WTC11 (cell line): Measurements from ENCODE around the gene PTBP2. TPM values are rescaled to one million over a fixed set of nuclear protein-coding genes. Genes with fewer than 3 reads are reported as not detected.

Source experiments
- ATAC-seq: fragments of 200-7000 bp; cut with Tn5 transposase; 2 replicates; pipeline ENCODE4 v1.10.0; 2021; ENCODE audit warnings: mild to moderate bottlenecking, moderate library complexity
- CTCF ChIA-PET: fragments of 300-600 bp; sonication (Branson Sonifier 250); formaldehyde crosslinking; loops from one replicate; lab custom pipeline; 2021; ENCODE audit warnings: antibody characterized with exemption; lab: Charles Lee
- POLR2A ChIA-PET: fragments of 350-600 bp; sonication (Branson Sonifier 250); formaldehyde crosslinking; loops from one replicate; lab custom pipeline; 2021; ENCODE audit warnings: antibody characterized with exemption; lab: Charles Lee
- DNase-seq: peaks from one replicate; pipeline ENCODE4 v3.0.0; 2021; ENCODE audit warnings: low spot score
- H3K27ac Mint-ChIP-seq: 2 replicates; pipeline ENCODE4 v1.8.0; 2021; ENCODE audit warnings: mixed read lengths
- H3K27me3 Mint-ChIP-seq: 2 replicates; pipeline ENCODE4 v1.8.0; 2021; ENCODE audit warnings: low read depth, mild to moderate bottlenecking, moderate library complexity, mixed read lengths
- H3K36me3 Mint-ChIP-seq: 2 replicates; pipeline ENCODE4 v1.8.0; 2021; ENCODE audit warnings: mixed read lengths
- H3K4me1 Mint-ChIP-seq: 2 replicates; pipeline ENCODE4 v1.8.0; 2022; ENCODE audit warnings: mixed read lengths
- H3K4me3 Mint-ChIP-seq: 2 replicates; pipeline ENCODE4 v1.8.0; 2021; ENCODE audit warnings: mild to moderate bottlenecking, moderate library complexity, mixed read lengths
- H3K9me3 Mint-ChIP-seq: 2 replicates; pipeline ENCODE4 v1.8.0; 2021; ENCODE audit warnings: mixed read lengths
- CDX4 ChIP-seq: fragments of 250-450 bp; sonication (Bioruptor Pico); IDR thresholded peaks from 2 replicates; pipeline ENCODE4 v1.9.0; 2021; ENCODE audit warnings: moderate library complexity, mild to moderate bottlenecking, inconsistent platforms, borderline replicate concordance
- CREB1 ChIP-seq: sonication (generic); formaldehyde crosslinking; IDR thresholded peaks from 2 replicates; pipeline ENCODE4 v1.8.0; 2023; ENCODE audit warnings: mild to moderate bottlenecking, missing genetic modification reagents
- ELF4 ChIP-seq: sonication (generic); formaldehyde crosslinking; IDR thresholded peaks from 2 replicates; pipeline ENCODE4 v1.8.1; 2022; ENCODE audit warnings: low read depth, mild to moderate bottlenecking, moderate library complexity, missing genetic modification reagents
- GABPB1 ChIP-seq: sonication (generic); formaldehyde crosslinking; IDR thresholded peaks from 2 replicates; pipeline ENCODE4 v1.8.1; 2023; ENCODE audit warnings: mild to moderate bottlenecking, missing genetic modification reagents
- IRF1 ChIP-seq: sonication (generic); formaldehyde crosslinking; IDR thresholded peaks from 2 replicates; pipeline ENCODE4 v1.8.0; 2023; ENCODE audit warnings: missing genetic modification reagents
- NR1H2 ChIP-seq: sonication (generic); formaldehyde crosslinking; IDR thresholded peaks from 2 replicates; pipeline ENCODE4 v1.9.0; 2021; ENCODE audit warnings: mild to moderate bottlenecking, moderate library complexity, missing genetic modification reagents
- TP53 ChIP-seq: sonication (generic); formaldehyde crosslinking; IDR thresholded peaks from 2 replicates; pipeline ENCODE4 v1.8.1; 2023; ENCODE audit warnings: mild to moderate bottlenecking, missing genetic modification reagents
- USF2 ChIP-seq: sonication (generic); formaldehyde crosslinking; IDR thresholded peaks from 2 replicates; pipeline ENCODE4 v1.8.1; 2023; ENCODE audit warnings: mild to moderate bottlenecking, missing genetic modification reagents, moderate library complexity
- ZMAT4 ChIP-seq: fragments of 250-450 bp; sonication (Bioruptor Pico); IDR thresholded peaks from 2 replicates; pipeline ENCODE4 v1.9.0; 2021; ENCODE audit warnings: mild to moderate bottlenecking
- ZNF121 ChIP-seq: sonication (generic); formaldehyde crosslinking; IDR thresholded peaks from 2 replicates; pipeline ENCODE4 v1.8.0; 2023; ENCODE audit warnings: missing genetic modification reagents
- ZNF416 ChIP-seq: fragments of 250-450 bp; sonication (Bioruptor Pico); IDR thresholded peaks from 2 replicates; pipeline ENCODE4 v1.9.0; 2021; ENCODE audit warnings: mild to moderate bottlenecking, inconsistent platforms
- ZNF423 ChIP-seq: fragments of 250-450 bp; sonication (Bioruptor Pico); IDR thresholded peaks from 2 replicates; pipeline ENCODE4 v2.1.2; 2022; ENCODE audit warnings: mild to moderate bottlenecking, moderate library complexity
- ZNF425 ChIP-seq: fragments of 250-450 bp; sonication (Bioruptor Pico); conservative IDR thresholded peaks from 2 replicates; pipeline ENCODE4 v1.9.0; 2021; ENCODE audit warnings: mild to moderate bottlenecking
- ZNF512 ChIP-seq: sonication (generic); formaldehyde crosslinking; IDR thresholded peaks from 2 replicates; pipeline ENCODE4 v1.8.1; 2022; ENCODE audit warnings: missing genetic modification reagents, borderline replicate concordance
- ZSCAN18 ChIP-seq: fragments of 250-450 bp; sonication (Bioruptor Pico); IDR thresholded peaks from 2 replicates; pipeline ENCODE4 v2.1.2; 2022; ENCODE audit warnings: mild to moderate bottlenecking, moderate library complexity
- total RNA-seq: library from RNA; stranded (reverse); gene quantifications from 3 replicates; pipeline ENCODE4 v1.2.3, GENCODE V29; 2021
- TF ChIP-seq, protein P1 (sequence below): fragments of 200-600 bp; IDR thresholded peaks from 2 replicates; pipeline ENCODE4 v1.8.0; 2022; ENCODE audit warnings: antibody characterized with exemption
- TF ChIP-seq, protein P2 (sequence below): sonication (generic); formaldehyde crosslinking; IDR thresholded peaks from 2 replicates; pipeline ENCODE4 v1.8.0; 2022; ENCODE audit warnings: mild to moderate bottlenecking, missing genetic modification reagents

PTBP2 gene
- total RNA-seq, 1 experiment from 2014 or later, result 50.0 TPM

GRCh38 chr1:96707023-96707422 is 14.6 kb upstream of the PTBP2 start (continued):
- no peak for TF ChIP-seq GABPB1 (CRISPR knock-in tag)

DNA sequence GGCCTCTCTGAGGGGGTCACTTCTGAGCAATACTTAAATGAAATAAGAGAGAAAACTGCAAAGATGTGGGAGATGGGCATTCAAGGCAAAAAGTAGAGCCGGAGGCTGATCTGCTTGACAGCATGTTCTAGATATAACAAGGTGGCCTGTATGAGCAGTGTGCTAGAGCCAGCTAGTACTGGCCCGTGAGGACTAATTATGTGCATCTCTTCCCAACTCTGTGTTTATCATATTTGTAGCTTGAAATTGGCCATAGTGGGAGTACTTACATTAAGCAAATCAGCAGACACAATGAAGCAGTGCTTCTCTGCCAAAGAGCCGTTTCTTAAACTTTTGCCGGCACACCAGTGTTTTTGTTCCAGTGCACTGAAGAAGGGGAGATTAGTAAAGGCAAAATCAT is 13.1 kb upstream of the PTBP2 start:
- ChIA-PET CTCF (no interaction called here), POLR2A (no interaction called here)
- DNase-seq (no peak), ATAC-seq (no peak)
- no peak overlapping the region for H3K4me3 Mint-ChIP-seq
- H3K36me3 Mint-ChIP-seq, result no peaks in the 10 kb centered on the region
- H3K27ac Mint-ChIP-seq, result no peak overlapping the region
- TF ChIP-seq TP53 (no peak), ZSCAN18 (CRISPR knock-in tag) (no peak), ZNF121 (CRISPR knock-in tag) (no peak), CREB1 (CRISPR knock-in tag) (no peak), ELF4 (CRISPR knock-in tag) (no peak), CDX4 (CRISPR knock-in tag) (no peak), IRF1 (CRISPR knock-in tag) (no peak), ZNF423 (CRISPR knock-in tag) (no peak), ZMAT4 (CRISPR knock-in tag) (no peak), ZNF416 (CRISPR knock-in tag) (no peak), ZNF512 (no peak)
- TF ChIP-seq, protein P1, sequence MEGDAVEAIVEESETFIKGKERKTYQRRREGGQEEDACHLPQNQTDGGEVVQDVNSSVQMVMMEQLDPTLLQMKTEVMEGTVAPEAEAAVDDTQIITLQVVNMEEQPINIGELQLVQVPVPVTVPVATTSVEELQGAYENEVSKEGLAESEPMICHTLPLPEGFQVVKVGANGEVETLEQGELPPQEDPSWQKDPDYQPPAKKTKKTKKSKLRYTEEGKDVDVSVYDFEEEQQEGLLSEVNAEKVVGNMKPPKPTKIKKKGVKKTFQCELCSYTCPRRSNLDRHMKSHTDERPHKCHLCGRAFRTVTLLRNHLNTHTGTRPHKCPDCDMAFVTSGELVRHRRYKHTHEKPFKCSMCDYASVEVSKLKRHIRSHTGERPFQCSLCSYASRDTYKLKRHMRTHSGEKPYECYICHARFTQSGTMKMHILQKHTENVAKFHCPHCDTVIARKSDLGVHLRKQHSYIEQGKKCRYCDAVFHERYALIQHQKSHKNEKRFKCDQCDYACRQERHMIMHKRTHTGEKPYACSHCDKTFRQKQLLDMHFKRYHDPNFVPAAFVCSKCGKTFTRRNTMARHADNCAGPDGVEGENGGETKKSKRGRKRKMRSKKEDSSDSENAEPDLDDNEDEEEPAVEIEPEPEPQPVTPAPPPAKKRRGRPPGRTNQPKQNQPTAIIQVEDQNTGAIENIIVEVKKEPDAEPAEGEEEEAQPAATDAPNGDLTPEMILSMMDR, result no peak
- H3K9me3 Mint-ChIP-seq, result peaks cover 2% of the 10 kb centered on the region
- H3K4me1 Mint-ChIP-seq, result no peaks in the 10 kb centered on the region
- peaks cover 2% of the 10 kb centered on the region; the same call in 1 of the 2 replicates for H3K27me3 Mint-ChIP-seq

GRCh38 chr1:96710708-96711477 is 10.7 kb upstream of the PTBP2 start:
- DNase-seq, result no peak
- Mint-ChIP-seq H3K9me3 (peaks cover 6% of the 10 kb centered on the region), H3K27me3 (peaks cover 2% of the 10 kb centered on the region; the same call in 1 of the 2 replicates), H3K4me3 (no peak overlapping the region), H3K4me1 (peaks cover 14% of the 10 kb centered on the region), H3K27ac (no peak overlapping the region), H3K36me3 (no peaks in the 10 kb centered on the region)
- ChIA-PET POLR2A (interaction anchor here (1.0 kb wide), 1 partner anchor 9 kb away, joined by 3 read pairs; no protein-coding TSS in a partner anchor), CTCF (no interaction called here)
- no peak for ATAC-seq
- TF ChIP-seq USF2 (CRISPR knock-in tag) (no peak), NR1H2 (no peak), IRF1 (CRISPR knock-in tag) (no peak), ZNF425 (CRISPR knock-in tag) (no peak)
- TF ChIP-seq, protein P2, sequence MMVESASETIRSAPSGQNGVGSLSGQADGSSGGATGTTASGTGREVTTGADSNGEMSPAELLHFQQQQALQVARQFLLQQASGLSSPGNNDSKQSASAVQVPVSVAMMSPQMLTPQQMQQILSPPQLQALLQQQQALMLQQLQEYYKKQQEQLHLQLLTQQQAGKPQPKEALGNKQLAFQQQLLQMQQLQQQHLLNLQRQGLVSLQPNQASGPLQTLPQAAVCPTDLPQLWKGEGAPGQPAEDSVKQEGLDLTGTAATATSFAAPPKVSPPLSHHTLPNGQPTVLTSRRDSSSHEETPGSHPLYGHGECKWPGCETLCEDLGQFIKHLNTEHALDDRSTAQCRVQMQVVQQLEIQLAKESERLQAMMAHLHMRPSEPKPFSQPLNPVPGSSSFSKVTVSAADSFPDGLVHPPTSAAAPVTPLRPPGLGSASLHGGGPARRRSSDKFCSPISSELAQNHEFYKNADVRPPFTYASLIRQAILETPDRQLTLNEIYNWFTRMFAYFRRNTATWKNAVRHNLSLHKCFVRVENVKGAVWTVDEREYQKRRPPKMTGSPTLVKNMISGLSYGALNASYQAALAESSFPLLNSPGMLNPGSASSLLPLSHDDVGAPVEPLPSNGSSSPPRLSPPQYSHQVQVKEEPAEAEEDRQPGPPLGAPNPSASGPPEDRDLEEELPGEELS (CRISPR knock-in tag), result no peak
